Kidney epithelial cell (primary cell): ENCODE data around the gene ANKRD53. TPM values are rescaled to one million over a fixed set of nuclear protein-coding genes. Genes with fewer than 3 reads are reported as not detected.

Experiments used
- DNase-seq: peaks from one replicate; pipeline ENCODE4 v3.0.0-alpha.2; 2010; ENCODE audit warnings: low read depth
- H3K27me3 ChIP-seq: 2 replicates; pipeline ENCODE4 v1.6.0; 2011; ENCODE audit warnings: low read length; ENCODE audit not compliant: control insufficient read depth, insufficient read depth
- H3K36me3 ChIP-seq: 2 replicates; pipeline ENCODE4 v1.5.1; 2011; ENCODE audit warnings: low read length; ENCODE audit not compliant: control insufficient read depth, insufficient read depth
- H3K4me3 ChIP-seq: 2 replicates; pipeline ENCODE4 v1.5.1; 2011; ENCODE audit warnings: low read depth, mild to moderate bottlenecking, control low read depth, low read length
- CTCF ChIP-seq: IDR thresholded peaks from 2 replicates; pipeline ENCODE4 v1.5.1; 2011; ENCODE audit warnings: mild to moderate bottlenecking, moderate library complexity, low read length, control low read depth, inconsistent platforms; ENCODE audit not compliant: insufficient read depth, poor library complexity, severe bottlenecking
- total RNA-seq: library from RNA; depleted of rRNA; stranded (reverse); fragments of >200 nt; gene quantifications from 2 replicates; pipeline ENCODE4 v1.2.3, GENCODE V29; 2015

ANKRD53 gene
- total RNA-seq, 1 donor from 2014 or later = 0.54 TPM

GRCh38 chr2:70949086-70949485 is 29.3 kb upstream of the ANKRD53 start:
- Histone ChIP-seq H3K4me3 (no peak overlapping the region), H3K36me3 (no peaks in the 10 kb centered on the region), H3K27me3 (no peaks in the 10 kb centered on the region)
- no peak for TF ChIP-seq CTCF
- DNase-seq = no peak

- Histone ChIP-seq H3K4me3 (no peak overlapping the region), H3K36me3 (no peaks in the 10 kb centered on the region), H3K27me3 (peaks cover 5% of the 10 kb centered on the region)
- no peak for TF ChIP-seq CTCF
- no peak for DNase-seq
Observed at GRCh38 chr2:70954886-70955285, 23.5 kb upstream of the ANKRD53 start.

- no peaks in the 10 kb centered on the region for H3K36me3 ChIP-seq
- no peak for TF ChIP-seq CTCF
- no peak overlapping the region for H3K4me3 ChIP-seq
- no peak for DNase-seq
- H3K27me3 ChIP-seq = peaks cover 5% of the 10 kb centered on the region
Observed at GRCh38 chr2:70956141-70956540, 22.3 kb upstream of the ANKRD53 start.

DNA sequence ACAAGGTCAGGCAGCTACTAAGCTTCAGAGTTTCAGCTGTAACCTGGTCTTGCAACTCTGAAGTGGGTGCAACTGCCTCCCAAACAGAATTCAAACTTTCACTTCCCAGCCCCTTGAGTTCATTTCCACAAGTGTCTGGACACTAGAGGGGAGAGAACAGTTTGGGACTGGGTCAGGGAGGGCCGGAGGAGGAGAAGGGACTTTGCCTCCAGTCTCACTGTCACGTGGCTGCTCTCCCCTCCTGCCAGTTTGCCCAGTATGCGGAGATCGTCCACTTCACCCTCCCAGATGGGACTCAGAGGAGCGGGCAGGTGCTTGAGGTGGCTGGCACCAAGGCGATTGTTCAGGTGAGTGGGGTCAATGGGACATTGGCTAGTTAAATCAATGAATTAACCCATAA is 20.6 kb upstream of the ANKRD53 start:
- H3K4me3 ChIP-seq = no peak overlapping the region
- TF ChIP-seq CTCF = no peak
- DNase-seq = no peak

DNA sequence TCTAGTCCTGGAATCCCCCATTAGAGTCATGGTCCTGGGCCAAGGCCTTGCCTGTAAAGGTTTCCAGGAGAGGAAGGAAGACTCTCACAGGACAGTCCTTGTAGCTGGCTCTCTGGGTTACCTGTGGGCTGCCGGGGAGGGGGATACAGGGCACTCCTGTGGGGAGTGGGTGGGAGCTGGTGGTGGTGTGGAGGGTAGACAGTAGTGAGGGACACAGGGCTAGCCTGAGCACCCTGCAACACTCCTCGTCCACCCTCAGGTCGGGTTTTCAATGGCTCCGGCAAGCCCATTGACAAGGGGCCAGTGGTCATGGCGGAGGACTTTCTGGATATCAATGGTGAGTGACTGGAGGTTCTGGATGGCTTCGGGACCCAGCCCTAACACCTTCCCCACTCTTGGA is 19.7 kb upstream of the ANKRD53 start:
- no peaks in the 10 kb centered on the region for H3K36me3 ChIP-seq
- DNase-seq = no peak
- H3K4me3 ChIP-seq = no peak overlapping the region
- H3K27me3 ChIP-seq = peaks cover 14% of the 10 kb centered on the region
- TF ChIP-seq CTCF = no peak

More for the DNA sequence above, 20.6 kb upstream of the ANKRD53 start:
- peaks cover 12% of the 10 kb centered on the region for H3K27me3 ChIP-seq
- H3K36me3 ChIP-seq = no peaks in the 10 kb centered on the region

- no peak overlapping the region for H3K4me3 ChIP-seq
- no peak for DNase-seq
- H3K27me3 ChIP-seq = peaks cover 18% of the 10 kb centered on the region
- H3K36me3 ChIP-seq = no peaks in the 10 kb centered on the region
- TF ChIP-seq CTCF = no peak
Observed at GRCh38 chr2:70959271-70959761, 19.1 kb upstream of the ANKRD53 start.
